T-helper 2 cell treated with Interferon-gamma antibody and Interleukin-4, amounts not matched to agents 100 ng/mL and 5 ng/mL, for 36 hours (primary cell): ENCODE results near the gene ANKRD2. TPM values are rescaled to one million over a fixed set of nuclear protein-coding genes. Genes with fewer than 3 reads are reported as not detected.
"Not testable (repeated sequence)": the region's sequence is repeated elsewhere in the genome, so short reads cannot be mapped to it uniquely, and the experiment has no call there.

Experiments
- intact Hi-C: fragments of 100-400 bp; cut with micrococcal nuclease; formaldehyde crosslinking; loops from one replicate; pipeline ENCODE4 v1.15.1; 2023
- total RNA-seq: library from RNA; stranded (reverse); gene quantifications from 2 replicates; pipeline ENCODE4 v1.2.3, GENCODE V29; 2022

ANKRD2 gene, protein sequence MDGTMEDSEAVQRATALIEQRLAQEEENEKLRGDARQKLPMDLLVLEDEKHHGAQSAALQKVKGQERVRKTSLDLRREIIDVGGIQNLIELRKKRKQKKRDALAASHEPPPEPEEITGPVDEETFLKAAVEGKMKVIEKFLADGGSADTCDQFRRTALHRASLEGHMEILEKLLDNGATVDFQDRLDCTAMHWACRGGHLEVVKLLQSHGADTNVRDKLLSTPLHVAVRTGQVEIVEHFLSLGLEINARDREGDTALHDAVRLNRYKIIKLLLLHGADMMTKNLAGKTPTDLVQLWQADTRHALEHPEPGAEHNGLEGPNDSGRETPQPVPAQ
- total RNA-seq = 0.36 and 0.52 TPM in 2 replicates

DNA sequence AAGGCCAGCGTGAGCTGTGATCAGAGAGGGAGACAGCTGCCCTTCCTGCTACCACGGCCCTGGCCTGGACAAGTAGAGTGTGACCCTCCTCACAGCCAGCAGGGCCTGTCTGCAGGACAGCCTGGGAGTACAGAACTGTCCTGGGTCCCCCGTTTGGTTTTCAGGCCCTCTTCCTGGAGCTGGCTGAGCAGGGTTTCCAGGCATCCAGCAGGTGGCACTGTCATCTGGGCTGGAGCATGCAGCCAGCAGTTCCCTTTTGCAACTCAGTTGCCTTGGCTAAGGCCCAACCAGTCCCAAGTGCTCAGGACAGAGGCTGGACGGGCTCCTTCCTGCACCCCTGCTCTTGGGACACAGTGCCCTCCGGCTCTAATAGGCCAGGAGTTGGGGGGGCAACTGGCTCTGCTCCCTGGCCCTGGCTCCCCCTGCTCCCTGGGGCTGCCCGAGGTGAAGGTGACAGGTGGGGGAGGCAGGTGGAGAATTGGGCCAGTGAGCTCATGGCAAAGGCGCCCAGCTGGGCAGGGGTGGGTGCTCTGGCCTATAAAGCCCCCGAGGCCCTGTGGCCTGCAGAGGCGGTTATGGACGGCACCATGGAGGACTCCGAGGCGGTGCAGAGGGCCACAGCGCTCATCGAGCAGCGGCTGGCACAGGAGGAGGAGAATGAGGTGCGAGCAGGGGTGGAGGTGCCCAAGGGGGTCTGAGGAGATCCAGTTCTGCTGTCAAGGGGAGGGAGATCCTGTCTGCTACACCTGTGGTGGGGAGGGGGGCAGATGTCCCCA lies at the start of gene ANKRD2:
Gene ANKRD2, plus strand, starts transcription at position 566 of the 776 bp plus-strand sequence. Its CDS starts 10 bp downstream, at position 576.
- intact Hi-C loops = loop anchor here (1.0 to 5.0 kb wide), 2 partner anchors 40 to 160 kb away; no protein-coding TSS in a partner anchor

DNA sequence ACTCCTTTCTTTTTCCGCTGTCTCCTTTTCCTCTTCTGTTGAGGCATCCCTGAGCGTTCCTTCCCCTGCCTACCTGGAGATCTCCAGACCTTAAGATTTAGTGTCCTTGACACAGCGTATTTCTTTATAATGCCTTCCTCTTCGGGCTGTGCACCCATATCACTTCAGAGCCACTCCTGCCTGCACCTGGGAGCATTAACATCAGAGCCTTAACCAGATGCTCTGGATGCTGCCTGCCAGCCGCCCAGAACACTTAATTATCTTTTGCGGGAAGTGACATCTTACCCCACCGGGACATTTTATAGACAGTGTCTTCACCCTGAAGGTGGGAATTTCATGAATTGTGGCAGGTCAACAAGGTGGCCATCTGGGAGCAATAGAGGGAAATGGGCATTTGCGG lies 49.6 kb upstream of the ANKRD2 start:
- intact Hi-C loops = no loop called here

DNA sequence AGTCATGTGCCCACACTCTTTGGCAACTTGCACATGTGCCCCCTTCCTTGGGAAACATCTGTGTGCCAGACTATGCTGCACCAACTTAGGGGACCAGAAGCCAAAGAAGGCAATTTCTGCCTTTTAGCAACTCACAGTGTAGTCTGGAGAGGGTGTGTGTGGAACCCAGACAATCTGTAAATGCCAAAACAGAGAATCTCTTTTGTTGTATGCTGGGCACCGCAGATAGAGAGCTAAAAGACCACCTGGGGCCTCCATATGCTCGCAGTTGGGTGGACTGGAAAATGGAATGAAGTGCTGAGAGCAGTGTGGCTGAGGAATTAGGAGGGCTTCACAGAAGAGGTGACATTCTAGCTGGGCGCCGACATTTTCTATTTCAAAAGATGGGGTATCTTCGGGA lies 47.5 kb upstream of the ANKRD2 start:
- intact Hi-C loops = no loop called here

DNA sequence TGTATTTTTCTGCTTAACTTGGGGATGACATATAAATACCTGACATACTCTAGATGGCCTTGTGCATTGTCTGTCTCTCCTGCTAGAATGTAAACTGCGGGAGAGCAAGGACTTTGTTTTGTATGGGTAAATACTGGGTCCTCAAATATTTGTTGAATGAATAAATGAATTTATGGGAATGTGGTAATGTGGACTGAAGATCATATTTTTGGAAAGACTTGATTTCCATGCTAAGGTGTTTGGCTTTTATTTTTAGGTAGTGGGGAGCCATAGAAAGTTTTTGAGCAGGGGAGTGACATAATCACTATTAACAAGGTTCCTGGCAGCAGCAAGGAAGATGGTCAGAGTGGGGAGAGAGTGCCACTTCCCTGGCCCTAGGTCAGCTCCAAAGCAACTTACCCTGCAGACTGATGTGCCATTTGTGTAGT lies 46.9 kb upstream of the ANKRD2 start:
- intact Hi-C loops = no loop called here

DNA sequence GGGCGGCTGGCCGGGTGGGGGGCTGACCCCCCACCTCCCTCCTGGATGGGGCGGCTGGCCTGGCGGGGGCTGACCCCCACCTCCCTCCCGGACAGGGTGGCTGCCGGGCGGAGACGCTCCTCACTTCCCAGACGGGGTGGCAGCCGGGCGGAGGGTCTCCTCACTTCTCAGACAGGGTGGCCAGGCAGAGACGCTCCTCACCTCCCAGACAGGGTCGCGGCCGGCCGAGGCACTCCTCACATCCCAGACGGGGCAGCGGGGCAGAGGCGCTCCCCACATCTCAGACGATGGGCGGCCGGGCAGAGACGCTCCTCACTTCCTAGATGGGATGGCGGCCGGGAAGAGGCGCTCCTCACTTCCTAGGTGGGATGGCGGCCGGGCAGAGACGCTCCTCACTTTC lies 43.7 kb upstream of the ANKRD2 start:
- intact Hi-C loops = not testable (repeated sequence)

GRCh38 chr10:97529685-97530465 lies 42.7 kb upstream of the ANKRD2 start:
- intact Hi-C loops = no loop called here

GRCh38 chr10:97531401-97531986 lies 41.1 kb upstream of the ANKRD2 start:
- intact Hi-C loops = no loop called here

GRCh38 chr10:97532935-97533671 lies 39.5 kb upstream of the ANKRD2 start:
- intact Hi-C loops = no loop called here

DNA sequence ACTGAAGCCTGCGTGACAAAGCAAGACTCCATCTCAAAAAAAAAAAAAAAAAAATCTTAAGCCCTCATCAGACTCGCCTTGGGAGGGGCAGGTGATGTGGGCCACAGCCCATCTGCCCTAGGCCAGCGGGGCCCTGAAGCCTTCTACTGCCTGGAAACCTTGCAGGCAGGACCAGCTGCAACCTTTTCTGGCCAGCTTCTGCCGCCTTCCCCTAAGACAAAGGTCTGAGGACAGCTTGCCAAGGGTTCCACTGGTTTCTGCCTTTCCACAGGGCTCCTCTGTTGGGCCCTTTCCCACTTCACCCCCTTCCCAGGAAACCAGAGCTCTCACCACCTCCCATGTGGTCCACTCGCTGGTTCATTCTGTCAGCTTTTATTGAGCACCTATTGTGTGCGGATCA lies 38.7 kb upstream of the ANKRD2 start:
- intact Hi-C loops = no loop called here

DNA sequence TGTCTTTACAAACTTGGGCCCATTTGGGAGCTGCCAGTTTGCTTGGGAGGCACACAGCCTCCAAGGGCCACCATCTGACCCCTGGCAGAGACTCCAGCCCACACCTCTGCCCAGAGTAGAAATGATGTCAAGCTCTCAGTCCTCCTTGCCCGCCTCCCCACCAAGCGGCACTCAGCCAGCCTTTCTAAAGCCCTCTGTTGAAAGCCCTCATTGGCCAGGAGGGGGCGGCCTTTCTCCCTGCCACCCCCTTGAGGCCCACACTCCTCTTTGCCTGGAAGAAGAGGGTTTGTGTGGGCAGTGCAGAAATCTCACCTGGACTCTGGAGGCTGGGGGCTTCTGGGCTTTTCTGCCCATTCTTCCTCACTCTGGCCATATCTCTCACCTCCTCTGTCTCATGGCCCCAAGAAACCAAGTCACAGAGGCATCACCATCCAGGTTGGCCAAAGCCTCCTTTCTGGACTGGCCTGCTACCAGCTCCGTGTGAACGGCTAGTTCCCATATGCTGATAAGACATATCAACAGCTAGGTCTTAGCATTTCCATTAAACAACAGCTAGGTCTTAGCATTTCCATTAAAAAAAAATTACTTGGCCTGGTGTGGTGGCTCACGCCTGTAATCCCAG lies 37.7 kb upstream of the ANKRD2 start:
- intact Hi-C loops = no loop called here

DNA sequence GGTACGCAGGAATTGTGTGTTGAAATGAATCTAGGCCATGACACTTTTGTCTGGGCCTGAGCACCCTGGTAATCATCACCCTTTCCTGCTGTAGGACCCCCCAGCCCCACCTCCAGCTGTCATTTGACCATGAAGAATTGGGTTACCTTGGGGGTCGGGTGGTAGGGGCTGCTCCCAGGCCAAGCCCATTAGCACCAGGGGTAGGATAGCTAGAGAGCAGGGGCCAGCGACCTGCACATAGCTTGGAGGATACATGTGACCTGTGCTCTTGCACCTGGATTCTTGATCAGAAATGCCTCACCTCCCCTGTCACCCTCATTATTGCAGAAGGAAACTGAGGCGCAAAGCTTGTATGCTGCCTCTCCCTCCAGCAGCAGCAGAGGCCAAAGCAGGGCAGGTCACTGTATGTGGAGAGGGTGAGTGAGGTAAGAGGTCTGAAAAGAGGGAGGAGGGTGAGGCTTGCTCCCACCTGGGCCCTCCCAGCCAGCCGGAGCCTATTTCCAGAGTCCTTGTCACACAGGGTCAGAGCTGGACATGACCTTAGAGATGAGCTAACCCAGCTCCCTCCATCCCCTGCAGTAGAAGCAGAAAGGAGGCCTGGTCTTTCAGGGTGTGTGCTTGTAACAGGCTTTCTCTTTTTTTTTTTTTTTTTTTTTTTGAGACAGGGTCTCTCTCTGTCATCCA lies 35.3 kb upstream of the ANKRD2 start:
- intact Hi-C loops = no loop called here

GRCh38 chr10:97538411-97538810 lies 34.2 kb upstream of the ANKRD2 start:
- intact Hi-C loops = no loop called here

GRCh38 chr10:97538839-97539238 lies 33.7 kb upstream of the ANKRD2 start:
- intact Hi-C loops = no loop called here

DNA sequence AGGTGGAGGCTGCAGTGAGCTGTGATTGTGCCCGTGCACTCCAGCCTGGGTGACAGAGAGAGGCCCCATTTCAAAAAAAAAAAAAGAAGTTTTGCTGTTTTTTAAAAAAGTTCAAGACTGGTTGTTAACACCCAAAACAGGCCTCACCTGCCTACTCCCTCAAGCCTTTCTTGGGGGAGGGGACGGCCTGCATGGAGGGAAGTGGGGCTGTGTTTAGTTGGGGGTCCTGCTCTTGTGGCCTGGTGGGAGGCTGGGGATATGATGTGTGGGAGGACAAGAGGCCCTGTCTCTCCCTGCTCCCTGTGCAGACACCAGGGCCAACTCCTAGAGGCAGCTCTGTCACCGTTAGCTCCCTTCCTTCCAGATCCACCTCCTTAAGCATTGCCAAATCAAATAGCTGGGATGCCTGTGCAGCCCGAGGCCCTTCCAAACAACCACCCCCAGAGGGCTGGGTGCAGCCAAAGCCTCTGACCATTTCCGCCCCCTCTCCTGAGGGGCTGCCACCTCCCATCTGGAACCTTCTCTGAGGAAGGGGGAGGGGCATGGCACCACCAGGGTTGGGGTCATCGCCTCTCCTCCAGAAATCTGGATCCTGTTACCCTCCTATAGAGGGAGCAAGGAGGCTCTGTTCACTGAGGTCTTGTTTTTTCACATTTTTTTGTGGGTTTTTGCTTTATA lies 32.9 kb upstream of the ANKRD2 start:
- intact Hi-C loops = no loop called here

DNA sequence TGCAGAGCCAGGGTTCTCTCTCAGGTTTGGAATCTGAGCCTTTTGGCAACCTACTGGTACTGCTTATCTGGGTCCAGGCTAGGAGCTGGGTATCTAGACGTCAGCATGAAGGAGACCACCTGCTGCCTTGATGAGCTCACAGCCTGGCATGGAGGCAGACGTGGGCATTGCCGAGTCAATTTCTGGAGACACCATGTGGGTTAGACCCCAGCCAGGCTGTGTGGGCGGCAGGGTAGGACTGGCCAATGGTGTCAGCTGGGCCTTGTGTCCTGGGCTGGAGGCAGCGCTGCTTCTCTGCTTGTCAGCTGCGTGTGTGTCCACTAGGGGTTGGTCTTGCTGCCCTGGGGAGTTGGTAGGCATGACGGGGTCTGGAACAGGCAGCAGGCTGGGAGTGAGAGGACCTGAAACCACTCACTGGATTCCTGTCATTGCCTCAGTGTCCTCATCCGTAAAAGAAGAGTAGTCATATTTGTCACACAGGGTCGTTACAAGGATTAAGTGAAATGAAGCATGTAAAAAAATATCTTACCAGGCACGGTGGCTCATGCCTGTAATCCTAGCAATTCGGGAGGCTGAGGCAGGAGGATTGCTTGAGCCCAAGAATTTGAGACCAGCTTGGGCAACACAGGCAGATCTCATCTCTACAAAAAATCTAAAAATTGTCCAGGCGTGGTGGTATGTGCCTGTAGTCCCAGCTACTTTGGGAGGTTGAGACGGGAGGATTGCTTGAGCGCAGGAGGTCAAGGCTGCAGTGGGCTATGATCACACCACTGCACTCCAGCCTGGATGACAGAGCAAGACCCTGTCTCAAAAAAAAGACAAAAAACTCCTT lies 31.7 kb upstream of the ANKRD2 start:
- intact Hi-C loops = no loop called here

DNA sequence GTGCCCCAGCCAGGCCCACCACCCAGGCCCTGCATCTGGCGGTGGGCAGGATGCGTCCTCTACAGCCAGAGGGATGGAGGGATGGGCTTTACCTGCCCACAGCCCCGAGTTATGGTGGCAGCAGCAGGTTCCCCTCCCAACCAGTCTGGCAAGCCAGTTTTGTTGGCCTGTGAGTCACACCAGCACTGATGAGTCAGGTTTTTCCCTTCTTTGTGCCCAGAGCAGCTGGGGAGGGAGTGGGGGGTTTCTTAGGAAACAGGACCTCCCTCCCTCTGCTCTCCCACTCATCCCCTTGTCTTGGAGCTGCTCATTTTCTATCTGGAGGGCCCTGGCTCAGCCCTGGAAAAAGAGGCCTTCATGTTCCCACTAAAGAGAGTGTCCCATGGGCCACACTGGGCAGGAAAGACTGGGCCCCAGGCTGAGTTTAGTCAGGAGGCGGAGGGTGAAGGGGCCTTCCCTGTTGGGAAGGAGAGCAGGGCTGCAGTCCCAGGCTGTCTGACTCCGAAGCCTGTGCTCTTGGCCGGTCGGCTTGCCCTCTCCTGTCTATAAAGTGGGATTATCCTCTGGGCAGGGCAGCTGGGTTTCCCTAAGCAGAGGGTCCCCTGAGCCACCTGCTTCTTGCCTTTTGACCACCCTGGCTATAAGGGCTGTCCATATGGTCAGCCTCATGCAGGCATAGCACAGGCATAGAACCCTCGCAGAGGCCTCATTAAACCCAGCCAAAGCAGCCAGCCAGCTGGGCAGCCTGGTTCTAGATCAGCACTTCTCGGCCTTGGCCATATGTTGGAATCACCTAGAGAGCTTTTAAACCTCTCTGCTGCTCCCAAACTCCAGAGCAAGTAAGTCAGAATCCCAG lies 30.2 kb upstream of the ANKRD2 start:
- intact Hi-C loops = no loop called here

DNA sequence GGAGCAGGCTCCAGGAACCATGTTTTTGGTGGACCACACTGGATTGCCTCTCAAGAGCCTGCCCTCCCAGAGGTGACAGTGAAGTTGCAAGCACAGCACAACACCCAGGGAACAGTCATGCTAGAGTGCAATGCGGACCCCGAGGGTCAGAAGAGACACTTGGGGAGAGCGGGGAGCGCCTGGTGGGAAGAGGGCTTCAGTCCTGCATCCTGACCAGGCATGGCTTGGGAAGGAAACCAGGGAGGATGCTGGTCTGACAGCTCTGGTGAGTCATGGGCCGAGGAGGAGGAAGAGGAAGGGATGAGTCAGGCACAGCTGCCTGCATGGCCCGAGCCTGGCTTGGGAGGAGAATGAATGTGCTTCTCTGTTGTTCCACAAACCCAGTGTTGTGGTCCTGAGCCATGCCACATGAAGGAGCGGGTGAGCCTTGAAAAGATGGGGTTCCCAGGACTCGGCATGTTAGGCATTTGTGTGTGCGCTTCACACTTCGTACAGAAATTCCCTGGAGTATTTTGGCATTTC lies 29.5 kb upstream of the ANKRD2 start:
- intact Hi-C loops = no loop called here
